GM19328 (cell line): ENCODE measurements around the gene LANCL2.

ENCODE experiments used
- ATAC-seq: cut with Tn5 transposase; IDR thresholded peaks from one replicate; pipeline ENCODE4 v1.9.1; 2021; ENCODE audit warnings: mild to moderate bottlenecking, moderate library complexity; ENCODE audit not compliant: unreplicated experiment

The LANCL2 gene

DNA sequence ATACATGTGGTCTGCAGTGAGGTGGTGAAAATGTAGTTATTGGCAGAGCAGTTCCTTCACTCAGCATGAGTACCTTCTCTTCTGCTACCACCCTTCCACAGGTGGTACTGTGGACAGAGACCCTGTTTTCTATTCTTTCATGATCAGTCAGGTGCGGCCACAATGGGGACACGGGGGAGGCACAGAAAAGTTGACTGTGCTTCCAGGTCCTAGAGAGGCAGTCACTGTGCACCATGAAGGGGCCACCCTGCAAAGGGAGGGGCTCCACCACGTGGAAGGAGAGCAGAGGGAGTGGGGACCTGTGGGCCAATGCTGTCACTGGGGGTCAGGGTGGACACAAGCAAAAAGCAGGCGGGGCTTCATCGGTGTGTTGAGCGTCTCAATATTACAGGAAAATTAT is 3.6 kb upstream of the LANCL2 start:
- ATAC-seq = no peak

DNA sequence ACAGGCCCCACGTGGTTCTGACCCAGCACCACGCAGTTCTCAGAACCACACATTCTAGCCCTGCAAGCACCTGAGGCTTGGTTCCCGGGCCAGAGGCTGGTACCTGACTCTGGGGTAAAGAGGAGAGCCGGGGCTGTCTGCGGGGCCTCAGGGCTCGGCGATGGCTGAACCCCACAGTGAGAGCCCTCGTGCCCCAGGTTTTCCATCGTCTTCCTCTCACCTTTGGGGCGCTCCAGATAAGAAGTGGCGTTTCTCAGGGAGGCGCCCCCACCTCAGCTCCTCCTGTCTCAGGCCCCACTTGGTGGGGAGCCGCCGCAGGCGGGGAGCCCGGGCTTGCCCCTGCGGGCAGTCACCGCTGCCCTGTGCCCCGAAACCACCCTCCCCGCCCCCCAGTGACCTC is 2.2 kb upstream of the LANCL2 start:
- no peak for ATAC-seq

DNA sequence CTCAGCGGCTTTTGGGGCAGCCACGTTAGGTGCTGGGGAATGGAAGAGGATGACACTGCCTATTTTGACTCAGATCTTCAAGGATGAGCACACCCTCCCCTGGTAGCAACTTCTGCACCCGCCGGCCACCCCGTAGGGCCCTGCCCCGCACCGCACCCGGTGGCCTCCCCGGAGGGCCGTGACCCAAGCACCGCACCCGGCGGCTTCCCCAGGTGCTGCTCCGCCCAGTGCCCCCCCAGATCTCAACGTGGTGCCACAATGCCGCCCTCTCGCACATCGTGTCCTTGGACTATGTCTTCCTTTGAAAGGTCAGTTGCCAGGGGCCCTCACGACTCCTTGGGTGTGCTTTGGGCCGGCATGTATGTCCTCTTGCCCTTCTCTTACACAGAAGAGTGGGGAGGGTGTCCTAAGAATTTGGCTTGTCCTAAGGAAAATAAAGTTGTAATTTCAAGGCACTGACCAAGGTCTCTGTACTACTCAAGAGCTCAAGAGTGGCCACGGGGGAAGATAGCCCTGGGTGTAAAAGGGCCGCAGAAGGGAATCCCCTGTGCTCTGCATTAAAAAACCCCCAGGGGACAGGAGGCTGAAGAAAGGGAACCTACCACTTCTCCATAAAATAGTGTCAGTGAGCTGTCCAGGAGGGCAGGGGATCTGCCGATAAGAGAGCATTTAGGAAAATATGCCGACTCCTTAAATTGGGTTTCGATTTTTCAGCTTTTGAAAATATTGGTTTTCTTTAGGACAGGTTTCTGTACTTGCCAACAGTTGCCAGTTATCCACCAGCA is 1.6 kb upstream of the LANCL2 start:
- no peak for ATAC-seq

DNA sequence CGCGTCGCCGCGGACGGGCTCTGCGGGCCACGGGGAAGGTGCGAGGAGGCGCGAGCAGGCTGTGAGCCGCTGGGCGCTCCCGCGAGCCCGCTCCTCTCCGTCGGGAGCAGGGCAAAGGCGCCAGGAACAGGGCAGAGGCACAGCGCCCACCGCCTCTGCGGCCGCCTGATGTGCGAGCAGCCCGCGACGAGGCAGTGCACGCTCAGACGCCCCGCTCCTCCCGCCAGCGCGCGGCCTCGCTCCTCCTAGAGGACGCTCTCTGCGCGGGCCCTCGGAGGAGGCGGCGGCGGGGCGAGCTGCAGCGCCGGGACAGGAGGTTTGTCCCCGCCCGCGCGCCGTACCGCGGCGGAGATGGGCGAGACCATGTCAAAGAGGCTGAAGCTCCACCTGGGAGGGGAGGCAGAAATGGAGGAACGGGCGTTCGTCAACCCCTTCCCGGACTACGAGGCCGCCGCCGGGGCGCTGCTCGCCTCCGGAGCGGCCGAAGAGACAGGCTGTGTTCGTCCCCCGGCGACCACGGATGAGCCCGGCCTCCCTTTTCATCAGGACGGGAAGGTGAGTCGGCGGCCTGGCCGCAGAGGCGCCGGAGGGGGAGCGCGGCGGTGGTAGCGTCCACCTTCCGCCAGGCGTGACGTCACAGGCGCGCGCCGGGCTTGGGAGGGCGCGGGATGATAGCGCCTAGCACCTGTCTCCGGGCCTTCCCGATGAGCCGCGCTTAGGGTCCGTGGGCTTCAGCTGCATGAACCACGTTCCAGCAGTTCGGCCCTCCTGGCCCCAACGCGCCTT is 731 bp downstream of the LANCL2 start:
- peak; percentile 79 for ATAC-seq

DNA sequence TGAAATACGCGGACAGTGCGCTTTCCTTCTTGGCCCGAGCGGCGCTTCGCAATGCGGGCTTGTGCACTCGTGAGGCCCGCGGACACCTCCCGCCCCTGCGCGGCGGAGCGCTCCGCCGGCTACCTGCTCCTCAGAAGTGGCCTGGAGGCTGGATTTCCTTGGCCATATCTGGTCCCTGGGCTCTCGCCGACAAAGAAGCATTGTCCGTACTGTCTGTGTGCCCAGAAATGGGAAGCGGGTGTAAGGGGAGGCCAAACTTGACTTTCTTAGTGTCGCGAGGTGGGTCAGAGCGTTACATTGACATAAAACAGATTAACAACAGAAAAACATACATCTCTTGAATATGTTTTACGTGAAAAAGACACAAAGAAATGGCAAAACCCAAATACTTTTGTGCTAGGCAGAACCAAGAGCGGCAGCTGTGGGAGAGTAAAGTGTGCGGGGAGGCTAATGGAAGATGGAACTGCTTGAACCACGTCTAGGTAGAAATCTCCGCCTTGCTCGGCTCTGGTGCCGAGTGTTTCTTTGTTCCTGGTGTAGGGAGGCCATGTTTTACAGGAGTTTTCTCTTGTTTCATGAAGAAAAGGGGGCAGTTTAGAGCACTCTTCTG is 1.4 kb downstream of the LANCL2 start:
- peak; percentile 9 for ATAC-seq

DNA sequence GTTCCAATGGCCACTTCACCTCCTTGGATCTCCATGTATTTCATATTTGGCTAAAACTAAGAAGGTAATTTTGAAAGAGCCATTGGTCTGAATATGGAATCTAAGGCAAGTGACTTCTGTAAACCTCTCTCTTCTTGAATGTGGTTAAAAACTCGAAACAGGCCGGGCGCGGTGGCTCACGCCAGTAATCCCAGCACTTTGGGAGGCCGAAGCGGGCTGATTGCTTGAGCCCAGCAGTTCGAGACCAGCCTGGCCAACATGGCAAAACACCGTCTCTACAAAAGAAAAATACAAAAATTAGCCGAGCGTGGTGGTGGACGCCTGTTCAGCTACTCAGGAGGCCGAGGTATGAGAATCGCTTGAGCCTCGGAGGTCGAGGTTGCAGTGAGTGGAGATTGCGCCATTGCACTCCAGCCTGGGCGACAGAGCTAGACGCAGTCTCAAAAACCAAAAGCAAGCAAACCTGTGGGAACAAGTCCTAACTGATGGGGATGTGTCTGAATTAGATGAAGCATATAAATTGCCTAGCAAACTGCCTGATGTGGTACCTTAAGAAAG is 2.2 kb downstream of the LANCL2 start:
- ATAC-seq = no peak

DNA sequence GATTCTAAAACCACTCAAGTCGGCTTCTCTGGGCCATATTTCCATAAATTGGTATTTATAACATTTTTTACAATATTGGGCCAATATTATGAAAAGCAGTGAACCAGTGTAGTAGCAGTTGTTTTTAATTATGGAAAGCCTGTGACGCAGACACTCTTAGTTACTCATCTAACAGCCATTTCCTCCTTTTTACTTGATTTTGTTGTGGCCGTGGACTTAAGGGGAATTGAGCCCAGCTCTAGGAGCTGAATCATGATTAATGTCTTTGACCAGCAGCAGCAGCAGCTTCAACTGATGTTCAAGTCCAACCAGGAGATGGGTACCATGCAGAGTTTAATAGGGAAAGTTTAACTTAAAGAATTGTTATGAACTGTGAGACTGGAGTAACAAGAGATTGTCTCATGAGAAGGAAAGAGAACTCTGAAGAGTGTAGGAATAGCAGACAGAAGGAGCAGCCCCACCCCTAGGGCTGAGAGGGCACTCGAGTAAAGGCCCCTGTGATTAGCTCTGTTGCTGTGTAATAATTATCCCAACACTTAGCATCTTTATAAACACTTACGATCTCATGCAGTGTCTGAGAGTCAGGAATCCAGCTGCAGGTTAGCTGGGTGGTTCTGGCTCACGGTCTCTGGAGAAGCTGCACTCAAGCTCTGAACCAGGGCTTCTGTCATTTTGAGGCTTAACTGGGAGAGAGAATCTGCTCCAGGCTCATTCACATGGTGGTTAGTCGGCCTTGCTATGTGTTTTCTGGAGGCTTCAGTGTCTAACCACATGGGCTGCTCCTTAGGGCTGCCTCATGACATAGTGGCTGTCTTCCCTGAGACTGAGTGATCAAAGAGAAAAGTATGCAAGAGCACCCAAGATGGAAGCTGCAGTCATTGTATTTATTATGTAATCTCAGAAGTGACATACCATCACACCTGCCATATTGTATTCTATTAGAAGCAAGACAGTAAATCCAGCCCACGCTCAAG is 4.6 kb downstream of the LANCL2 start:
- ATAC-seq = no peak

DNA sequence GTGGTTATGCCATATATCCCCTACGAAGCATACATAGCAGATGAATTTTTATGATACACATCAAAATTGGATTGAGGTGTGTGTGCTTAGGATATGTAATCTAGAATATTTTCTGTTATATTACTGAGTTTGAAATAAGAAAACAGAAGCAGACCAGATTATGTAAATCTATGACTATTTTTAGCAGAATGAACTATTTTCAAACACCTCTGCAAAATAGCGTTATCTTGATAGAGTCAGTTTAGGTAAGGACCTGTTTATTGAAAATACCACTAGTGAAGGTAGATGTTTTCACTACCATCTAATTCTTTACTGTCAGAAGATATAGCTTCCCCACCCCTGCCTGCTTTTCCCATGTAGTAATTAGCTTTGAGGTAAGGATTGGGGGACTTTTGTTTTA is 9.1 kb downstream of the LANCL2 start:
- ATAC-seq = no peak

DNA sequence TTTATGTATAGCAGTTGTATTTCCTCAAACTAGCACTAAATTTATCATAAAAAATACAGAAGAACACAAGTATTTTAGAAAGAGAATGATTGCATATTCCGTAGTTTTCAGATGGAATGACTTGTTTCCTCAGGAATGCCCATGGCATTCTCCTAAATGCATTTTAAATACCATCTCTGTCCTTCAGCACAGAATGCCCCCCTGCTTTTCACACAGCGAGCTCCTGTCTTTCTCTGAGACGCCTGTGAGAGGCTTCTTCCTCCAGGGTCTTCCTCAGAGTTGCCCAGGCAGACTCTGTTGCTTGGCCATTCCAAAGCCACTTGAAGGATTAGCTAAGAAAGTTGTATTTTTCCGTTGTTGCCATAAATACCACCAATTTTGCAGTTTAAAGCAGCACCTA is 10.1 kb downstream of the LANCL2 start:
- ATAC-seq = no peak

DNA sequence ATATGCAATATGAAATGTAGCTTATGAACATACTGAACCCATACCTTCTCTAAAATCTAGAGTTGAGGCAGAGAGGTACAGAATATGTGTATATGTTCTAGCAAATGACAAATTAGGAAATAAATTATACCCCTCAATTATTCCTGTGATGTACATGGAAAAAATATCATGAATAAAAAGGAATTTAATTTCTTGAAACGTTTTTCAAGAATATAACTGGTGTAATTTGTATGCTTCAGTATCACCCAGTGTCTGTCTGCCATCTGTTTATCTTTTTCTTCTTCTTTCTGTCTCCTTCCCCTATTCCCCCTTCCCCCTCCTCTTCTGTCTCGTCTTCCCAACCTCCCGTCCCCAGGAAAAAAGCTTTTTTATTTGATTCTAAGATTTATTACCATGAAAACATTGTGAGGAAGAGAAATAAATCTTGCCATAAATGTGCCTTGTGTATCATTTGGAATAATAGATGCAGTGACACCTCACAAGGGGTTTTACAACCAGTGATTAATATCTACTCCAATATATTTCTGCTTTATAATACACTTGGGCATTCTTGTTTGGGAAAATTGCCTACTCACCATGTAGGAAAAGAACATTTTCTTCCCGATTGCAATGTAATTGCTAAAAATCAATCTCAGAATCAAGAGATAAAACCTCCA is 12.2 kb downstream of the LANCL2 start:
- ATAC-seq = no peak

DNA sequence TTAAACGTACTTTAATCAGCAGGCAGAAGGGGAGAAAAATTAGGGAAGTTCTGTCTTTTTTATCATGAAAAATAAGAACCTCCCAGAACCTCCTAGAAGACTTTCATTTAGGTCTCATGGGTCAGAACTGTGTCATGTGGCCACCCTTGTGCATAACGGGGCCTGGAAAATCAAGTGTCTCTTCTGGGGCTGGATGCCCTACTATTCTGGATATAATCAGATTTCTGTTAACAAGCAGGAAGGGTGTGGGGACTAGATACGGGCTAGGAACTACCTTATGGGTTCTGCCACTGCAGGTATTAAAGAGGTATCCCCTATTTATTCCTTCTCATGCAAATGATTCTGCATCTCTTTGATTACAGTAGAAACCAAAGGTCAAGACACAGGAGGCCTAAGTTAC is 14.1 kb downstream of the LANCL2 start:
- no peak for ATAC-seq

DNA sequence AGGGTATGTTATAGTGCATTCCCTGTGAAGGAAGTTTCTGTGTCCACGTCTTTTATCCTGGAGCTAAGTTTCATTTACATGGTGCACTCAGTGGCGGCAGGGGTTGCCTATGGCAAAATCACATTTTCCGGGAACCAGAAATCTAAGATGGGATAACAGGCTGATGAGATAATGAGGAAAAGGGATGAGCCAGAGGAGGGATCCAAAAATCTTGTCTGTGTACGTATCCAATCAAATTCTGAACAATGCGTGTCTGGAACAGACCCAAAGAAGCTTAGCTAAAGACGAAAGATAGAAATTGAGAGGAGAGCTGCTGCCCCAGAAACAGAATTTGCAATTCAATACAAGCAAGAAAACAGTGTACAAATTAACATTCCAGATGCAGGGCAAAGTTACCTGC is 16.1 kb downstream of the LANCL2 start:
- ATAC-seq = no peak

DNA sequence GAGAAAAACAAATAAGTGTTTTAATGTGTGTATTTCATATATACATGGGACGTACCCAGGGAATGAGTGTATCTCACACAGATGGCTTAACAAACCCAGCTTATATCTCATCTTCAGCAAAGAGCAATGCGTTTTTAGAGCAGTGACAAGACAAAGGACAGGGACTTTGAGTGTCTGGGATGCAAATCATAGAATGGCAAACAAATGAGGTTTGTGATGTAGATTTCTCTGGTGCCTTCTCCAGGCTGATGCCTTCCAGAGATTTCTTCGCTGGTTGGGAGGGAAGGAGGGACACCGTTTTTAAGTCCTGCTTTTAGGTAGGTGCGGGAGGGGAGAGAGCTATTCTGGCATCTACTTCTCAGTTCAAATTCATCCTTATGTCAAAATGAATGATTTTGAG is 16.6 kb downstream of the LANCL2 start:
- ATAC-seq = no peak

DNA sequence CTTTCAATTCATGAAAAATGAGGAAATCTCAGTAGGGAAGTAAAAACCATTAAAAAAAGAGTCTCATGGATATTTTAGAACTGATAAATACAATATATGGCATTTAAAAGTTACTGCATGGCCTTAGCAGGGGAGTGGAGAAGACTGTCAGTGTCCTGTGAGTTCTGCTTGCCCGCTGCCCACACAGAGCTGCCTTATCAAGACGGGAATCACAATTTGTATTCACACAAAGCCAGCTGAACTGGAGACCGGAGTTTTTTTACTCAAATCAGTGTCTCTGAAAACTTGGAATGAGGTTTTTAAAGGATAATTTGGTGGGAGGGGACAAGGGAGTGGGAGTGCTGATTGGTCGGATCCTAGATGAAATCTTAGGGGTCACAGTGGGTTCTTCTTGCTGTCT is 17.1 kb downstream of the LANCL2 start:
- no peak for ATAC-seq

DNA sequence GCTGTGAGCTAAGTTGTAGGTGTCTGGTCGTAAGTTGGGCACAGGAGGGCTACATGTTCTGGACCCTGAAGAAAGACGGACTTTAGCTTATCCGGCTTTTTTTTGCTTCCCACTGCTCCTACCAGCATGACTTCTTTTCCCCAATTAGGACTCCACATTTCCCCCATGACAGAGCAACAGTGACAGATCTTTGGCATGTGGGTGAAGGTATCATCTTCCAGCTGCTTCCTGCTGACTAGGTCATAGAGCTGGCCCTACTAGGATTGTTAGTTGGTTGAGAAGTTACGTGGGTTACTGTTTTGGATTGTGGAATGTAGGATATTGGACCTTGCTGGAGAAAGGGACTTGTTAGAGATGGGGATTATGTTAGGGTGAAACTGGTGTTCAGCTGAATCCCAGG is 21.4 kb downstream of the LANCL2 start:
- ATAC-seq = no peak

DNA sequence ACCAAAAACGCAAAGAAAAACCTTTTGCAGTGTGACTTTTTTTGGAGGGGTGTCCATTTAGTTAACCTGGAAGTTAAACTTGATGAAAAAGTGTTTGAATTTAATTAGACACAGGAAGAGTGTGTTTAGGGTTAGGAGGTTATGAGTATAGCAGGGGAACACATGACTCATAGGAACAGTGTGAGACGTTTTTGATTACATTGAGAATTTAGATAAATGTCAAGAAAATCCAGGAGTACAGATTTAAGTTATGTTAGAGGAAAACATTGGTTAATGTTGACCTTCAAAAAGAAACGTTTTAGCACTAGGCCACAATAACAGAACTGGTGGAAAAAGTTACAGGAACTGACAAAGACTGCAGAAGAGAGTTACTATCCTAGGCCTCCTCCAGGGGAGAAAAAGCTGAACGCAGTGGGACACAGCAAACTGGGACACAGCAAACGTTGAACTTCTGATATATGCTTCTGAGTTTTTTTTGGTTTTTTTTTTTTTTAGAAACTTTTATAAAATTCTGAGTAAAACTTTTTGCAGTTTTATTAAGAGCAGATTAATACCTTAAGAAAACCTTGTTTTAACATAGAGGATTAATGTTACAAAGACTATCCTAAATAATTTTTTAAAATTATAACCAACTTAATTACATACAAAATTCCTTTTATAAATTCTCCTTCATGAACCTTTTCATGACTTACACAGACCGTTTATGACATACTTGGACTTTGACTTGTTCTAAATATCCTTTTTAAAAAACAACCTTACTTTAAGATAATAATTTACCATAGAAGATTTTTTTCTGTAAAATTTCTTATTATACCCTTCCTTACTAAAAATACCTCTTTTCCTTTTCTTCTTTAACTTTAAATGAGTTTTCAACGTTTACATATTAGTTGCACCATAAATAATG is 22.2 kb downstream of the LANCL2 start:
- no peak for ATAC-seq

DNA sequence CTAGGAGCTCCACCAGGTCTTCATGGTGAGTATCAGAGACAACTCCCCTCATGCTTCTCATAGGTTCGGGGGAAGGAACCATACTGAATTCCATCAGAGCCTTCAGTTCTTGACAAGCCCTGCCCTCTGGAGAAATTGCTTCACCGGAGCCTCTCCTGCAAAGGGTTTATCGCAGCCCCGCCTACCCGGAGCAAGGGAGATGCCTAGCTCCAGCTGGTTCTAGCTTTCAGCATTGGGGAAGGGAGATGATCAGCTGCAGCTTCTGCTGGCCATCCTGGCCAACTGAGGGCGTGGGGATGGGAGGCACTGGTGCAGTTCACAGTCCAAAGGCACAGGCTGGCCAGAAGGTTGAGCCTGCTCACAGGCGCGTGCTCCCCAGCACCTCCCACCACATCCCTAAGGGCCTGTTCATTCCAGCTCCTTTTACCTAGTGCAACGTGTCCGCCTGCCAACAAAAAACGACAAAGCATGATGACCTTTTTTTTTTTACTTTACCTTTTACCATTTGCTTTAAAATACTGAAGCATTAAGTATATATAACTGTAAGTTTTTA is 31.2 kb downstream of the LANCL2 start:
- ATAC-seq = no peak

DNA sequence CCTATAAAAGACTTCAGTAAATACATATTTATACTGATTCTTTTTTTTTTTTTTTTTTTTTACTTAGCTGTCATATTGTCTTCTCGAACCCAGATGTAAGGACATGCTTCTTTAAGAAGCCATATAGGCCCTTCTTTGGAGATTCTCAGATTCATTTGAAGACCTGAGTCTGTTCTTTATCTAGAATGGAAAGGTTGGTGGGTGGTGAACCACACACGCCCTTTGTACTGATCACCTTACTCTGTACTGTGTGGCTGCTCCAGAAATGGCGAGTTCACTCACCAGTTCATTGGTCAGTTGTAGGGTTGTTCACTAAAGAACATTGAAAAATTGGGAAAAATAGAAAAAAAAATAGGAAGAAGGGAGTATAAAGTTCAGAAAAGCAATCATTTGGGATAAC is 32.5 kb downstream of the LANCL2 start:
- ATAC-seq = no peak

DNA sequence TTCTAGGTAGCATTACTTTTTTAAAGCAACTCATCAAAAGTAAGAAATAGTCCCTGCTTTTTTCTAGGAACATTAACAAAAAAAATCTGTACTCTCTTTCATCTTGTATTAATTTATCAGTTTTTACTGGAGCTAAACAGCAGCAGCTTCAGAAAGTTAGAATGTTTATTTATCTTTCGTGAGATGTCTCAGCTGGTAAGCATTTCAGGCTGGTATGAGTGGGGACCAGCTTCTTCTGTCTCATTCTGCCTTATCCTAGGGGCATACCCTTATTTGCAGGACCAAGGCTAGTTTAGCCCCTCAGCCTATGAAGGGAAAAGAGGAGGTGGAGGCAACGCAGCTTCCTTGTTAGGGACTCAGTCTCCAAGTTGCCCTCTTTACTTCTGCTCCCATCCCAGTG is 35.1 kb downstream of the LANCL2 start:
- ATAC-seq = no peak
